ENCODE measurements around the gene FERMT1.
"Not testable (repeated sequence)": the region's sequence is repeated elsewhere in the genome, so short reads cannot be mapped to it uniquely, and the experiment has no call there.

FERMT1 gene

GRCh38 chr20:6040958-6041807 is 81.6 kb downstream of the FERMT1 start:
- DNase-seq (ENCODE audit: low spot score): no peak

GRCh38 chr20:6040540-6040939 is 82.3 kb downstream of the FERMT1 start:
- no peak for DNase-seq (ENCODE audit: low spot score)

GRCh38 chr20:6039766-6040165 is 83.1 kb downstream of the FERMT1 start:
- DNase-seq (ENCODE audit: low spot score): no peak

- DNase-seq (ENCODE audit: low spot score): no peak
These were observed 84.6 kb downstream of the FERMT1 start for GRCh38 chr20:6038256-6038655.

GRCh38 chr20:6037082-6037481 is 85.7 kb downstream of the FERMT1 start:
- DNase-seq (ENCODE audit: low spot score): no peak

GRCh38 chr20:6036213-6036612 is 86.6 kb downstream of the FERMT1 start:
- DNase-seq (ENCODE audit: low spot score): no peak

GRCh38 chr20:6034134-6034969 is 88.5 kb downstream of the FERMT1 start:
- peak; percentile 16 for DNase-seq (ENCODE audit: low spot score)

- DNase-seq (ENCODE audit: low spot score): not testable (repeated sequence)
These were observed 89.9 kb downstream of the FERMT1 start for GRCh38 chr20:6032907-6033306.

- DNase-seq (ENCODE audit: low spot score): no peak
These were observed 92.3 kb downstream of the FERMT1 start for GRCh38 chr20:6030453-6031080.

- DNase-seq (ENCODE audit: low spot score): no peak
These were observed 93.3 kb downstream of the FERMT1 start for GRCh38 chr20:6029538-6029937.

GRCh38 chr20:6028818-6029217 is 94.0 kb downstream of the FERMT1 start:
- no peak for DNase-seq (ENCODE audit: low spot score)

- DNase-seq (ENCODE audit: low spot score): peak; percentile 71
These were observed 96.8 kb downstream of the FERMT1 start for GRCh38 chr20:6026051-6026450.
